ENCODE data around the gene ETV6. TPM values are rescaled to one million over a fixed set of nuclear protein-coding genes. Genes with fewer than 3 reads are reported as not detected.

ETV6 gene
- total RNA-seq, 4 donors from 2014 or later: 17.2 to 28.2 (median 19.3) TPM

GRCh38 chr12:11678781-11679180 is 29.3 kb downstream of the ETV6 start:
- TF ChIP-seq, protein P1, sequence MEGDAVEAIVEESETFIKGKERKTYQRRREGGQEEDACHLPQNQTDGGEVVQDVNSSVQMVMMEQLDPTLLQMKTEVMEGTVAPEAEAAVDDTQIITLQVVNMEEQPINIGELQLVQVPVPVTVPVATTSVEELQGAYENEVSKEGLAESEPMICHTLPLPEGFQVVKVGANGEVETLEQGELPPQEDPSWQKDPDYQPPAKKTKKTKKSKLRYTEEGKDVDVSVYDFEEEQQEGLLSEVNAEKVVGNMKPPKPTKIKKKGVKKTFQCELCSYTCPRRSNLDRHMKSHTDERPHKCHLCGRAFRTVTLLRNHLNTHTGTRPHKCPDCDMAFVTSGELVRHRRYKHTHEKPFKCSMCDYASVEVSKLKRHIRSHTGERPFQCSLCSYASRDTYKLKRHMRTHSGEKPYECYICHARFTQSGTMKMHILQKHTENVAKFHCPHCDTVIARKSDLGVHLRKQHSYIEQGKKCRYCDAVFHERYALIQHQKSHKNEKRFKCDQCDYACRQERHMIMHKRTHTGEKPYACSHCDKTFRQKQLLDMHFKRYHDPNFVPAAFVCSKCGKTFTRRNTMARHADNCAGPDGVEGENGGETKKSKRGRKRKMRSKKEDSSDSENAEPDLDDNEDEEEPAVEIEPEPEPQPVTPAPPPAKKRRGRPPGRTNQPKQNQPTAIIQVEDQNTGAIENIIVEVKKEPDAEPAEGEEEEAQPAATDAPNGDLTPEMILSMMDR (IDR thresholded peaks at IDR 0.05; ENCODE audit: low read depth): no peak

- TF ChIP-seq, protein P1 (IDR thresholded peaks at IDR 0.05; ENCODE audit: low read depth): no peak
These were observed 31.7 kb downstream of the ETV6 start for GRCh38 chr12:11681207-11681606.

- TF ChIP-seq, protein P1 (IDR thresholded peaks at IDR 0.05; ENCODE audit: low read depth): no peak
These were observed 34.9 kb downstream of the ETV6 start for GRCh38 chr12:11684393-11684792.

DNA sequence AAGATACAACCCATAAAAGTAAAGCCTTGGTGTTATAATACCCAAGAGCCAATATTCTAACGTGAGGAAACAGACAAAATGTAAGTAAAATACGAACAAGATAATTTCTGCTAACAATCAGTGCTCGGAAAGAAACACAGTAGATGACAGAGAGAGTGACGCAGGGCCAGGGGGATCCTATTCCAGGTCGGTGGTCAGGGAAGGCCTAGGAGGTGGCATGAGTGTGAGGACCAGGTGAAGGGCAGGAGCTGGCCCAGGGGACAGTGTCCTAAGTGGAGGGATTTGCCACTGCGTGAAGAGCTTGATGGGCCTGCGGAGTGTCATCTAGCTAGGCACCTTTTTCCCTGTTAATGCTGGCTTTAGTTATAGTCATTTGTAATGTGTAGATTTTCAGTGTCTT is 35.3 kb downstream of the ETV6 start:
- TF ChIP-seq, protein P1 (IDR thresholded peaks at IDR 0.05; ENCODE audit: low read depth): no peak

GRCh38 chr12:11685316-11685715 is 35.8 kb downstream of the ETV6 start:
- TF ChIP-seq, protein P1 (IDR thresholded peaks at IDR 0.05; ENCODE audit: low read depth): no peak

- TF ChIP-seq, protein P1 (IDR thresholded peaks at IDR 0.05; ENCODE audit: low read depth): no peak
These were observed 36.2 kb downstream of the ETV6 start for GRCh38 chr12:11685716-11686115.

DNA sequence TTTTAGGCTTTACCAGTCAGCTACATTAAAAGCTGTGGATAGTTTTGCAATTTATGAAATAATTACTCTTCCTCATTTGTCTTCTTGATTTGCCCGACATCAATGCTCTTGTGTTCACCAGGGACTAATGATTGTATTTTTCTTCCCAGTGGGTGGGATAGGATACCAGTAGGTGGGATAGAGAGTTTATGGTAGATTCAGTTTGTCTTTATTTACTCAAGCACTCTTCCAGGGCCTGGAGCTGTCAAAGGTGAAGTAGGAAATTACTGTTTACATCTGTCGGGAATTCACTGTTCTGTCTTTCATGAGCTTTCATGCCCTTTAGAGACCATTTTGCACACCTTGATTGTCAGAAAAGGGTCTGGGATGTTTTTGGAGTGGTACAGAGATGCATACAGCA is 36.6 kb downstream of the ETV6 start:
- TF ChIP-seq, protein P1 (IDR thresholded peaks at IDR 0.05; ENCODE audit: low read depth): no peak
